Astrocyte (in vitro differentiated cells and primary cell): ENCODE results near the gene PTPRM. TPM values are rescaled to one million over a fixed set of nuclear protein-coding genes. Genes with fewer than 3 reads are reported as not detected.

Experiments used
- DNase-seq: peaks from one replicate; pipeline ENCODE4 v3.0.0-alpha.2; 2010; ENCODE audit warnings: low read depth
- FAIRE-seq: peaks from 2 replicates; lab custom pipeline; 2011; peaks lifted over from hg19 to GRCh38; lab: Jason Lieb, UNC
- H2AFZ ChIP-seq: 2 replicates; pipeline ENCODE4 v1.6.0; 2012; ENCODE audit warnings: low read depth, low read length, inconsistent platforms
- H3K27ac ChIP-seq: 2 replicates; pipeline ENCODE4 v1.5.1; 2011; ENCODE audit warnings: low read depth, low read length, inconsistent platforms
- H3K27me3 ChIP-seq: 2 replicates; pipeline ENCODE4 v1.6.0; 2011; ENCODE audit warnings: low read length, inconsistent platforms; ENCODE audit not compliant: insufficient read depth
- H3K36me3 ChIP-seq: 2 replicates; pipeline ENCODE4 v1.5.1; 2011; ENCODE audit warnings: low read length, inconsistent platforms; ENCODE audit not compliant: insufficient read depth
- H3K4me1 ChIP-seq: 2 replicates; pipeline ENCODE4 v1.5.1; 2011; ENCODE audit warnings: low read length, inconsistent platforms; ENCODE audit not compliant: insufficient read depth
- H3K4me2 ChIP-seq: 2 replicates; pipeline ENCODE4 v1.6.0; 2012; ENCODE audit warnings: low read length, inconsistent platforms
- H3K4me3 ChIP-seq: 2 replicates; pipeline ENCODE4 v1.5.1; 2011; ENCODE audit warnings: low read depth, mild to moderate bottlenecking, low read length, inconsistent platforms; ENCODE audit not compliant: insufficient read depth
- H3K79me2 ChIP-seq: 2 replicates; pipeline ENCODE4 v1.6.0; 2012; ENCODE audit warnings: mild to moderate bottlenecking, low read length, inconsistent platforms; ENCODE audit not compliant: insufficient read depth
- H3K9ac ChIP-seq: 2 replicates; pipeline ENCODE4 v1.6.0; 2012; ENCODE audit warnings: mild to moderate bottlenecking, low read length, inconsistent platforms
- H3K9me3 ChIP-seq: 2 replicates; pipeline ENCODE4 v1.5.1; 2012; ENCODE audit warnings: low read depth, mild to moderate bottlenecking, low read length, inconsistent platforms; ENCODE audit not compliant: insufficient read depth
- H4K20me1 ChIP-seq: 2 replicates; pipeline ENCODE4 v1.6.0; 2012; ENCODE audit warnings: low read length, inconsistent platforms; ENCODE audit not compliant: insufficient read depth
- H3K27ac Mint-ChIP-seq: one replicate; pipeline ENCODE4 v1.8.0; 2021; ENCODE audit warnings: mild to moderate bottlenecking, mixed read lengths; ENCODE audit not compliant: unreplicated experiment
- H3K27me3 Mint-ChIP-seq: one replicate; pipeline ENCODE4 v1.8.0; 2021; ENCODE audit warnings: low read depth, mixed read lengths; ENCODE audit not compliant: unreplicated experiment
- H3K36me3 Mint-ChIP-seq: one replicate; pipeline ENCODE4 v1.8.0; 2021; ENCODE audit warnings: low read depth, mixed read lengths; ENCODE audit not compliant: unreplicated experiment
- H3K4me1 Mint-ChIP-seq: one replicate; pipeline ENCODE4 v1.8.0; 2021; ENCODE audit warnings: low read depth, mixed read lengths; ENCODE audit not compliant: unreplicated experiment
- H3K4me3 Mint-ChIP-seq: one replicate; pipeline ENCODE4 v1.8.0; 2021; ENCODE audit warnings: mild to moderate bottlenecking, moderate library complexity, mixed read lengths; ENCODE audit not compliant: unreplicated experiment
- H3K9me3 Mint-ChIP-seq: one replicate; pipeline ENCODE4 v1.8.0; 2021; ENCODE audit warnings: mild to moderate bottlenecking, mixed read lengths; ENCODE audit not compliant: unreplicated experiment
- CTCF ChIP-seq: IDR thresholded peaks from 2 replicates; pipeline ENCODE4 v1.5.1; 2011; ENCODE audit warnings: low read depth, mild to moderate bottlenecking, inconsistent platforms, low read length, moderate library complexity; ENCODE audit not compliant: insufficient read depth
- EZH2 ChIP-seq: IDR thresholded peaks from 2 replicates; pipeline ENCODE4 v1.6.1; 2012; ENCODE audit warnings: mild to moderate bottlenecking, low read length, inconsistent platforms; ENCODE audit not compliant: insufficient read depth
- total RNA-seq: library from RNA; stranded (reverse); gene quantifications from 2 replicates; pipeline ENCODE4 v1.2.1, GENCODE V29; 2021

Gene PTPRM
- total RNA-seq, 1 donor from 2014 or later: 59.6 TPM

- Histone ChIP-seq H3K27me3 (no peaks in the 10 kb centered on the region), H3K4me1 (peaks cover 3% of the 10 kb centered on the region), H4K20me1 (no peaks in the 10 kb centered on the region), H3K4me2 (no peak overlapping the region), H3K79me2 (no peaks in the 10 kb centered on the region), H3K36me3 (no peaks in the 10 kb centered on the region), H3K9me3 (no peaks in the 10 kb centered on the region), H3K27ac (no peak overlapping the region), H3K4me3 (no peak overlapping the region), H2AFZ (no peak overlapping the region), H3K9ac (no peak overlapping the region)
- Mint-ChIP-seq H3K27ac (no peak overlapping the region), H3K9me3 (peaks cover 11% of the 10 kb centered on the region), H3K36me3 (peaks cover 9% of the 10 kb centered on the region), H3K4me3 (no peak overlapping the region), H3K4me1 (peaks cover 28% of the 10 kb centered on the region), H3K27me3 (no peaks in the 10 kb centered on the region)
- no peak for DNase-seq
- no peak for FAIRE-seq
- TF ChIP-seq EZH2 (no peak), CTCF (no peak)
These were observed 584.1 kb downstream of the PTPRM start for GRCh38 chr18:8151181-8151580.

- no peak overlapping the region for H3K9ac ChIP-seq
- H2AFZ ChIP-seq: no peak overlapping the region
- H3K27me3 ChIP-seq: no peaks in the 10 kb centered on the region
- H3K9me3 Mint-ChIP-seq: no peaks in the 10 kb centered on the region
- H3K27ac ChIP-seq: peak overlapping the region; percentile 6
- H3K27me3 Mint-ChIP-seq: no peaks in the 10 kb centered on the region
- TF ChIP-seq EZH2: no peak
- no peak for TF ChIP-seq CTCF
- H3K27ac Mint-ChIP-seq: peak overlapping the region; percentile 96
- peak overlapping the region; percentile 51 for H3K4me3 Mint-ChIP-seq
- DNase-seq (peak; percentile 77), FAIRE-seq (no peak)
- no peak overlapping the region for H3K4me3 ChIP-seq
- H3K79me2 ChIP-seq: no peaks in the 10 kb centered on the region
- no peaks in the 10 kb centered on the region for H3K9me3 ChIP-seq
- no peaks in the 10 kb centered on the region for H4K20me1 ChIP-seq
- peaks cover 3% of the 10 kb centered on the region for H3K4me1 ChIP-seq
- H3K36me3 ChIP-seq: no peaks in the 10 kb centered on the region
- peaks cover 27% of the 10 kb centered on the region for H3K4me1 Mint-ChIP-seq
- H3K36me3 Mint-ChIP-seq: peaks cover 7% of the 10 kb centered on the region
- H3K4me2 ChIP-seq: no peak overlapping the region
These were observed 586.9 kb downstream of the PTPRM start for GRCh38 chr18:8153887-8154583.

GRCh38 chr18:8162802-8163201 is 595.7 kb downstream of the PTPRM start:
- no peak overlapping the region for H3K27ac ChIP-seq
- no peak overlapping the region for H2AFZ ChIP-seq
- H3K4me3 ChIP-seq: no peak overlapping the region
- H3K36me3 ChIP-seq: no peaks in the 10 kb centered on the region
- H4K20me1 ChIP-seq: no peaks in the 10 kb centered on the region
- no peaks in the 10 kb centered on the region for H3K27me3 ChIP-seq
- H3K4me2 ChIP-seq: no peak overlapping the region
- no peaks in the 10 kb centered on the region for H3K4me1 Mint-ChIP-seq
- peaks cover 2% of the 10 kb centered on the region for H3K27me3 Mint-ChIP-seq
- no peak for TF ChIP-seq CTCF
- no peak for TF ChIP-seq EZH2
- FAIRE-seq: no peak
- no peak for DNase-seq
- no peaks in the 10 kb centered on the region for H3K4me1 ChIP-seq
- H3K27ac Mint-ChIP-seq: no peak overlapping the region
- H3K9me3 Mint-ChIP-seq: no peaks in the 10 kb centered on the region
- no peak overlapping the region for H3K4me3 Mint-ChIP-seq
- H3K79me2 ChIP-seq: no peaks in the 10 kb centered on the region
- peaks cover 8% of the 10 kb centered on the region for H3K36me3 Mint-ChIP-seq
- no peaks in the 10 kb centered on the region for H3K9me3 ChIP-seq
- no peak overlapping the region for H3K9ac ChIP-seq
